WI38 (cell line): ENCODE measurements around the gene IL36RN.

Experiments
- H3K4me3 ChIP-seq: 2 replicates; pipeline ENCODE4 v1.5.1; 2011; ENCODE audit warnings: low read depth, mild to moderate bottlenecking, control low read depth, low read length
- TF ChIP-seq, protein P1 (sequence below): IDR thresholded peaks from 2 replicates; pipeline ENCODE4 v1.5.1; 2012; ENCODE audit warnings: low read depth, mild to moderate bottlenecking, control low read depth, low read length

Gene IL36RN

DNA sequence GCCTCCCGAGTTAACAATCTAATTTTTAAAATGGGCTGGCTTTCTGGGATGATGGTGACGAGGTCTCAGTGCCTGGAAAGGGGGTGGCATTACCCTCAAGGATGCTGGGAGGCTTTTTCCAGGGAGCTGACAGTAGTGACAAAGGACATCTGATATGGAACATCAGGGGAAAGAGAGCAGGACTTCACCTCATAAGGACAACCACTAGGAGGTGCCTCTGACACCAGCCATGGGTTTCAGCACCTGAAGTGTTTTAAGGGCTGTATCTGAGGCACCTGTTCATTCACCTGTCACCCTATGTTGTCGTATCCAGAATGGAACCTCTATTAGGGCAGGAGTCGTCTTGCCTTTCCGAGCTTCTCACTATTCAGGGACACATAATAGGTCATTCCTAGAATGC, 17.1 kb upstream of the IL36RN start:
- TF ChIP-seq, protein P1, sequence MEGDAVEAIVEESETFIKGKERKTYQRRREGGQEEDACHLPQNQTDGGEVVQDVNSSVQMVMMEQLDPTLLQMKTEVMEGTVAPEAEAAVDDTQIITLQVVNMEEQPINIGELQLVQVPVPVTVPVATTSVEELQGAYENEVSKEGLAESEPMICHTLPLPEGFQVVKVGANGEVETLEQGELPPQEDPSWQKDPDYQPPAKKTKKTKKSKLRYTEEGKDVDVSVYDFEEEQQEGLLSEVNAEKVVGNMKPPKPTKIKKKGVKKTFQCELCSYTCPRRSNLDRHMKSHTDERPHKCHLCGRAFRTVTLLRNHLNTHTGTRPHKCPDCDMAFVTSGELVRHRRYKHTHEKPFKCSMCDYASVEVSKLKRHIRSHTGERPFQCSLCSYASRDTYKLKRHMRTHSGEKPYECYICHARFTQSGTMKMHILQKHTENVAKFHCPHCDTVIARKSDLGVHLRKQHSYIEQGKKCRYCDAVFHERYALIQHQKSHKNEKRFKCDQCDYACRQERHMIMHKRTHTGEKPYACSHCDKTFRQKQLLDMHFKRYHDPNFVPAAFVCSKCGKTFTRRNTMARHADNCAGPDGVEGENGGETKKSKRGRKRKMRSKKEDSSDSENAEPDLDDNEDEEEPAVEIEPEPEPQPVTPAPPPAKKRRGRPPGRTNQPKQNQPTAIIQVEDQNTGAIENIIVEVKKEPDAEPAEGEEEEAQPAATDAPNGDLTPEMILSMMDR = no peak
- no peak overlapping the region for H3K4me3 ChIP-seq

DNA sequence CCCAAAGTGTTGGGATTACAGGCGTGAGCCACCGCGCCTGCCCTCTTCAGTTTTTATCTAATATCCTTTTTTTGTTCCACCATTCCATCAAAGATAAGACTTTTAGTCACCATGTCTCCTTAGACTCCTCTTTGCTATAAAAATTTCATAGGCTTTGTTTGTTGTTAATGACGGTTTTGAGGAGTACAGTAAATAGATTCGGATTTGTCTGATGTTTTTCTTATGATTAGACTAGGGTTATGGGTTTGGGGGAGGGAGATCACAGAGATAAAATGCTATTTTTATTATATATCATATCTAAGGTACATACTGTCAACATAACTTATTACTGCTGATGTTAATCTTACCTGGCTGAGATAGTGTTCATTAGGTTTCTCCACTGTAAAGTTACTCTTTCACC, 12.5 kb upstream of the IL36RN start:
- no peak overlapping the region for H3K4me3 ChIP-seq
- TF ChIP-seq, protein P1 = no peak

DNA sequence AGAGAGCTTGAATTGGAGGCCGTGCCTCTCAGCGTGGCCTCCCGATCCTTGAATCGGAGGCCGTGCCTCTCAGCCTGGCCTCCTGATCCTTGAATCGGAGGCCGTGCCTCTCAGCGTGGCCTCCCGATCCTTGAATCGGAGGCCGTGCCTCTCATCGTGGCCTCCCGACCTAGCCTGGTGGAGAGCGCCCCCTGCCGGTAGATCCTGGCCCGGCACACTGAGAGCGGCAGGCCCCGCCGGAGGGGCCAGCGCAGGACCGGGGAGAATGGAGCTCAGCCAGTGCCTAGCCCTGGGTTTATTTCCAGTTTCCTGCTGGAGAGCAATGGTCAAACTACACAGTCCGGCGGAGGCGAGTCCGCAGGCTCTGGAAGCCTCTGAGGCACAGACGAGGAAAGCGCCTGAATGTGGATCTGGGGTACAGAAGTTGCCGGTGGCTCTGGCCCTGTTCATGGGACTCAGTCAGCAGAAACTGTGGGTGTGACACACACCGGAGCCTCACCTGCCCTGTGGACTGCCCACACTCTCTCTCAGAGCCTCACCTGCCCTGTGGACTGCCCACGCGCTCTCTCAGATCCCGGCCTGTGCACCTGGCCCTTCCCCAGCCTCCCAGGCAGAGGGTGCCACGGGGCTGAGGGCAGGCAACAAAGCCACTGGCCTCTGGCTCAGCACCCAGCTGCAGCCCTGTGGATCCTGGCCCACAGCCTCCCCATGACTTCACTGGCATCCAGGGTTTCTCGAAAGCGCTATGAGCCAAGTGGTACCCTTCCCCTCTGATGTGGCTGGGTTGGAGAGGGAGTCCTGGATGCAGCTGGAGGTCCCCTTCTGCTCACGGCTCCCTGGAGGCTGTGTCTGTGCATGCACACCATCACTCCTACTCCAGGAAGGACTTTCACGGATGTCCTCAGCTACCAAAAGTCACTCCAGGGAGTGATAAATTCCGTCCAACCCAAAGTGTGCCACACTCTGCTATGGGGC, 7.8 kb upstream of the IL36RN start:
- no peak overlapping the region for H3K4me3 ChIP-seq
- TF ChIP-seq, protein P1 = no peak

DNA sequence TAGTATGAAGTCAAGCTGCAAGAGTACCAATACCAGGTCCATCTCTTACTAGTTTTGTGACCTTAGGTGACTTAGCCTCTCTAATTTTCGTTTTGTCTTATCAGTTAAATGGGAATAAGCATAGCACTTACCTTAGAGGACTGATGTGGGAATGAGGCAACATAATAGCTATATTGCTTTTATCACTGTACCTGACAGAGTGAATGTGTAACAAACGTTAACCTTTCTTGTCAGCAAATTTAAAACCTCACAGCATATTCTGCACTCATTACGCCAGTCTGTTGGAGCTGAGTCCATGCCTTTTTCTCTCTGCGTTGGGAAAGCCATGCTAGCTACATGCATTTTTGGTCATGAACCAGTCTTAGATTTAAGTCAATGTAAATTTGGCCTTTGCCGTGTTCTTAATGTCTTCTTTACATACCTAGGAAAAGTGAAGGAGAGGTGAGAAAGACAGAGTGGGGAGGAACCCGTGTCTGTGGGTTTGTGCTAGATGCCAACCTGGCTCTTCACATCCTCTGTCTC, 6.5 kb upstream of the IL36RN start, which contains the start of gene IL36B:
Gene IL36B (minus strand): TSS at position 472 of the 522 bp plus-strand sequence.
- TF ChIP-seq, protein P1 = no peak
- no peak within 1 kb of the TSS for H3K4me3 ChIP-seq

DNA sequence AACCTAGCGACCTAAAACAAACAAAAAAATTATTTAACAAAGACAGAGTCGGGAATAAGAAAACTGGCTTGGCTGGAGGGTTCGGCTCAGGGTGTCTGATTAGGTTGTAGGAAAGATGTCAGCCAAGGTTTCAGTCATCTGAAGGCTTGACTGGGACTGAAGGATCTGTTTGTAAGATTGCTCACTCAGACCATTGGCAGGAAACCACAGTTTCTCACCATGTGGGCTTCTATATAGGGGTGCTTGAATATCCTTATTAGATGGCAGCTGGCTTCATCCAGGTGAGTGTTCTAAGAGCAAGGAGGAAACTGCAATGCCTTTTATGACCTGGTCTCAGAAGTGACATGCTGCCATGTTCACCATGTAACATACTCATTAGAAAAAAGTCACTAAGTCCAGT, 5.3 kb upstream of the IL36RN start:
- TF ChIP-seq, protein P1 = no peak
- no peak overlapping the region for H3K4me3 ChIP-seq

DNA sequence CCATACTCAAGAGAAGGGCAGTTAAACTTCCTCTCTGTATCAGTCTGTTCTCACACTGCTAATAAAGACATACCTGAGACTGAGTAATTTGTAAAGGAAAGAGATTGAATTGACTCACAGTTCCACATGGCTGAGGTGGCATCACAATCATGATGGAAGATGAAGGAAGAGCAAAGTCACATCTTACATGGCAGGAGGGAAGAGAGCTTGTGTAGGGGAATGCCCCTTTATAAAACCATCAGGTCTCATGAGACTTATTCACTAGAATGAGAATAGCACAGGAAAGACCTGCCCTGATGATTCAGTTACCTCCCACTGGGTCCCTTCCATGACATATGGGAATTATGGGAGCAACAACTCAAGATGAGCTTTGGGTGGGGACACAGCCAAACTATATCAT, 4.9 kb upstream of the IL36RN start:
- H3K4me3 ChIP-seq = no peak overlapping the region
- TF ChIP-seq, protein P1 = no peak

DNA sequence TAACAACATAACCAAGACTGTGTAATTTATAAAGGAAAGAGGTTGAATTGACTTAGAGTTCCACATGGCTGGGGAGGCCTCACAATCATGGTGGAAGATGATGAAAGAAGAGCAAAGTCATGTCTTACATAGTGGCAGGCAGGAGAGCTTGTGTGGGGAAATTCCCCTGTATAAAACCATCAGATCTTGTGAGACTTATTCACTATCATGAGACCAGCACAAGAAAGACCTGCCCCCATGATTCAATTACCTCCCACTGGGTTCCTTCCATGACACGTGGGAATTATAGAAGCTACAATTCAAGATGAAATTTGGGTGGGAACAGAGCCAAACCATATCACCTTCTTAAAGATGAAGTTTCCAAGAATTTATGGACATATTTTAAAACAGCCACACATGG, 2.5 kb upstream of the IL36RN start:
- TF ChIP-seq, protein P1 = no peak
- H3K4me3 ChIP-seq = no peak overlapping the region
